ENCODE measurements around the gene MMP19. TPM values are rescaled to one million over a fixed set of nuclear protein-coding genes. Genes with fewer than 3 reads are reported as not detected.

MMP19 gene, protein sequence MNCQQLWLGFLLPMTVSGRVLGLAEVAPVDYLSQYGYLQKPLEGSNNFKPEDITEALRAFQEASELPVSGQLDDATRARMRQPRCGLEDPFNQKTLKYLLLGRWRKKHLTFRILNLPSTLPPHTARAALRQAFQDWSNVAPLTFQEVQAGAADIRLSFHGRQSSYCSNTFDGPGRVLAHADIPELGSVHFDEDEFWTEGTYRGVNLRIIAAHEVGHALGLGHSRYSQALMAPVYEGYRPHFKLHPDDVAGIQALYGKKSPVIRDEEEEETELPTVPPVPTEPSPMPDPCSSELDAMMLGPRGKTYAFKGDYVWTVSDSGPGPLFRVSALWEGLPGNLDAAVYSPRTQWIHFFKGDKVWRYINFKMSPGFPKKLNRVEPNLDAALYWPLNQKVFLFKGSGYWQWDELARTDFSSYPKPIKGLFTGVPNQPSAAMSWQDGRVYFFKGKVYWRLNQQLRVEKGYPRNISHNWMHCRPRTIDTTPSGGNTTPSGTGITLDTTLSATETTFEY
- total RNA-seq (2021; ENCODE audit: unreplicated experiment) = 2.3 TPM
- polyA plus RNA-seq (2012) = 0.59 and 0.77 TPM in 2 replicates
- percentile 41 among the genes with signal in this experiment for Bru-seq, nascent RNA
- percentile 34 among the genes with signal in this experiment for BruChase-seq, experiment 1, labeled RNA remaining after a 6-hour chase
- BruChase-seq, experiment 2, labeled RNA remaining after a 2-hour chase = percentile 43 among the genes with signal in this experiment
- long read RNA-seq, partial matches to known transcripts = 0 of 3 reads
- long read RNA-seq, other reads (novel, unspliced or antisense) = 3 of 3 reads

DNA sequence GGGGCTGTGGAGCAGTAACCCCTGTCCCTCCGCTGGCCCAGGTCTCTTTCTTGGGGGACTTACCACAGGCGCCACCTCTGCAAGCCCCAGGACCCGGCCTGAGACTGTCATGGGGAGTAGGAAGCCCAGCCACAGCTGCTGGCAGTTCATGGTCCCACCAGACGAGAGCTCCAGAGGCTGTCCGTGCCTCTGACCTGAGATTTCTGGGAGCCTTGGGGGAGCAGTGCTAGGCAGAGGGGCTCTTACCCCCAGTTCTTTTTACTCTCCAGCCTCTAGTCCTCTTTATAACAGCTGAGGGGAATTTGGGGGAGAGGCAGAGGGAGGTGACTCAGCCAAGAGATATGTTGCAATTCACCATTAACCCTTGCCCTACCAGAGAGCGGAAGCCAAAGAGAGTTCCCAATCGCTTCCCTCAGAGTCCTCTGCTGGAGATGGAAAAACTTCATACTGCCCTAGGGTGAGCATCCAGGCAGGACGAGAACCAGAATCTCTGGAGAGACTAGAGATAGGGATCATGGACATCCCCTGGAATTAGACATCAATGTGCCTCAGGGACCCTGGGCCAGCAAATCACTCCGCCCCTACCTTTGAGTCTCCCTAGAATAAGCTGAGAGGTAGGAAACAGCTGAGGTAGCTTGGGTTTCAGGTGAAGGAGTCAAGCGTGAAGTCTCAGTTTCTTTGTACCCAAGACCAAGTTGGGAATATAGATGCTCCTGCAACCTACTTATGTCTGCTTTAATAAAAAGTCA, at the start of gene MMP19:
Gene MMP19, minus strand, starts transcription at position 256 of the 749 bp plus-strand sequence. Its CDS starts 106 bp downstream, at position 150.
- RAD21 ChIA-PET (ENCODE audit: low non-redundant PET in 1 of 2, low total read pairs in 2 of 2, uncharacterized antibody in 2 of 2, unreplicated experiment in 2 of 2) = no interaction called here
- Histone ChIP-seq H2AFZ (ENCODE audit: low read depth, low read length, poor library complexity, severe bottlenecking) (peak within 1 kb of the TSS; percentile 6), H3K9ac (ENCODE audit: low read length) (peak within 1 kb of the TSS; percentile 11; the same call in 1 of the 2 replicates), H3K27ac (ENCODE audit: low read depth, low read length) (no peak within 1 kb of the TSS), H3K9me2 (ENCODE audit: insufficient read depth) (no peaks in the 10 kb centered on the region), H3K27me3 (ENCODE audit: insufficient read depth, low read length) (no peaks in the 10 kb centered on the region), H3K9me3 (ENCODE audit: control insufficient read depth in 1 of 2, insufficient read depth in 1 of 2, low read depth in 1 of 2, low read length in 2 of 2) (no peaks in the 10 kb centered on the region), H3K4me1 (ENCODE audit: control insufficient read depth in 1 of 2, insufficient read depth in 2 of 2, low read length in 2 of 2) (peaks cover 11 to 31% of the 10 kb centered on the region in 2 experiments), H3K4me3 (replicated peaks in 1 of 2; ENCODE audit: low read depth in 1 of 2, low read length in 2 of 2) (peak within 1 kb of the TSS; percentile 22 to 46), H4K20me1 (ENCODE audit: insufficient read depth) (no peaks in the 10 kb centered on the region), H3K4me2 (ENCODE audit: low read length) (peak within 1 kb of the TSS; percentile 77), H3K36me3 (ENCODE audit: control insufficient read depth in 1 of 2, insufficient read depth in 2 of 2, low read length in 2 of 2) (no peaks in the 10 kb centered on the region), H3K79me2 (ENCODE audit: insufficient read depth, low read length) (no peaks in the 10 kb centered on the region)
- BruUV-seq (replicated peaks) = no TSS peak
- CTCF ChIA-PET = no interaction called here
- POLR2A ChIA-PET = interaction anchor here (1.3 kb wide), 1 partner anchor 12 kb away, joined by 5 read pairs; no protein-coding TSS in a partner anchor
- ATAC-seq = peak; percentile 76
- intact Hi-C loops (cut with micrococcal nuclease) = no loop called here
- DNase-seq (ENCODE audit: low read depth, low spot score) = no peak
- TF ChIP-seq FOSL1 (IDR thresholded peaks at IDR 0.05; ENCODE audit: low read depth) = peak; percentile 62; the same call in 1 of the 2 replicates
- TF ChIP-seq JUND (IDR thresholded peaks at IDR 0.05) = peak; percentile 65
- TF ChIP-seq, protein P1, sequence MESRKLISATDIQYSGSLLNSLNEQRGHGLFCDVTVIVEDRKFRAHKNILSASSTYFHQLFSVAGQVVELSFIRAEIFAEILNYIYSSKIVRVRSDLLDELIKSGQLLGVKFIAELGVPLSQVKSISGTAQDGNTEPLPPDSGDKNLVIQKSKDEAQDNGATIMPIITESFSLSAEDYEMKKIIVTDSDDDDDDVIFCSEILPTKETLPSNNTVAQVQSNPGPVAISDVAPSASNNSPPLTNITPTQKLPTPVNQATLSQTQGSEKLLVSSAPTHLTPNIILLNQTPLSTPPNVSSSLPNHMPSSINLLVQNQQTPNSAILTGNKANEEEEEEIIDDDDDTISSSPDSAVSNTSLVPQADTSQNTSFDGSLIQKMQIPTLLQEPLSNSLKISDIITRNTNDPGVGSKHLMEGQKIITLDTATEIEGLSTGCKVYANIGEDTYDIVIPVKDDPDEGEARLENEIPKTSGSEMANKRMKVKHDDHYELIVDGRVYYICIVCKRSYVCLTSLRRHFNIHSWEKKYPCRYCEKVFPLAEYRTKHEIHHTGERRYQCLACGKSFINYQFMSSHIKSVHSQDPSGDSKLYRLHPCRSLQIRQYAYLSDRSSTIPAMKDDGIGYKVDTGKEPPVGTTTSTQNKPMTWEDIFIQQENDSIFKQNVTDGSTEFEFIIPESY (IDR thresholded peaks at IDR 0.05; ENCODE audit: extremely low read depth, insufficient replicate concordance, low read length) = no peak
- no peak for TF ChIP-seq ZFX (IDR thresholded peaks at IDR 0.05)
- no peak for TF ChIP-seq YY1 (IDR thresholded peaks at IDR 0.05; ENCODE audit: extremely low read depth, insufficient replicate concordance, low read depth, low read length)
- no peak for TF ChIP-seq TCF7L2 (IDR thresholded peaks at IDR 0.05; ENCODE audit: borderline replicate concordance, extremely low read depth, insufficient read depth, insufficient read length)
- TF ChIP-seq, protein P2, sequence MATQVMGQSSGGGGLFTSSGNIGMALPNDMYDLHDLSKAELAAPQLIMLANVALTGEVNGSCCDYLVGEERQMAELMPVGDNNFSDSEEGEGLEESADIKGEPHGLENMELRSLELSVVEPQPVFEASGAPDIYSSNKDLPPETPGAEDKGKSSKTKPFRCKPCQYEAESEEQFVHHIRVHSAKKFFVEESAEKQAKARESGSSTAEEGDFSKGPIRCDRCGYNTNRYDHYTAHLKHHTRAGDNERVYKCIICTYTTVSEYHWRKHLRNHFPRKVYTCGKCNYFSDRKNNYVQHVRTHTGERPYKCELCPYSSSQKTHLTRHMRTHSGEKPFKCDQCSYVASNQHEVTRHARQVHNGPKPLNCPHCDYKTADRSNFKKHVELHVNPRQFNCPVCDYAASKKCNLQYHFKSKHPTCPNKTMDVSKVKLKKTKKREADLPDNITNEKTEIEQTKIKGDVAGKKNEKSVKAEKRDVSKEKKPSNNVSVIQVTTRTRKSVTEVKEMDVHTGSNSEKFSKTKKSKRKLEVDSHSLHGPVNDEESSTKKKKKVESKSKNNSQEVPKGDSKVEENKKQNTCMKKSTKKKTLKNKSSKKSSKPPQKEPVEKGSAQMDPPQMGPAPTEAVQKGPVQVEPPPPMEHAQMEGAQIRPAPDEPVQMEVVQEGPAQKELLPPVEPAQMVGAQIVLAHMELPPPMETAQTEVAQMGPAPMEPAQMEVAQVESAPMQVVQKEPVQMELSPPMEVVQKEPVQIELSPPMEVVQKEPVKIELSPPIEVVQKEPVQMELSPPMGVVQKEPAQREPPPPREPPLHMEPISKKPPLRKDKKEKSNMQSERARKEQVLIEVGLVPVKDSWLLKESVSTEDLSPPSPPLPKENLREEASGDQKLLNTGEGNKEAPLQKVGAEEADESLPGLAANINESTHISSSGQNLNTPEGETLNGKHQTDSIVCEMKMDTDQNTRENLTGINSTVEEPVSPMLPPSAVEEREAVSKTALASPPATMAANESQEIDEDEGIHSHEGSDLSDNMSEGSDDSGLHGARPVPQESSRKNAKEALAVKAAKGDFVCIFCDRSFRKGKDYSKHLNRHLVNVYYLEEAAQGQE (IDR thresholded peaks at IDR 0.05; ENCODE audit: low read depth) = no peak
- TF ChIP-seq EZH2 (IDR thresholded peaks at IDR 0.05) = no peak
- no peak for TF ChIP-seq SIN3A (IDR thresholded peaks at IDR 0.05; ENCODE audit: low read depth)
- TF ChIP-seq RAD21 (IDR thresholded peaks at IDR 0.05; ENCODE audit: low read depth) = no peak
- no peak for TF ChIP-seq ZNF274 (IDR thresholded peaks at IDR 0.05; ENCODE audit: low read depth, low read length)
- TF ChIP-seq, protein P3, sequence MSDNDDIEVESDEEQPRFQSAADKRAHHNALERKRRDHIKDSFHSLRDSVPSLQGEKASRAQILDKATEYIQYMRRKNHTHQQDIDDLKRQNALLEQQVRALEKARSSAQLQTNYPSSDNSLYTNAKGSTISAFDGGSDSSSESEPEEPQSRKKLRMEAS (IDR thresholded peaks at IDR 0.05) = no peak
- TF ChIP-seq, protein P4, sequence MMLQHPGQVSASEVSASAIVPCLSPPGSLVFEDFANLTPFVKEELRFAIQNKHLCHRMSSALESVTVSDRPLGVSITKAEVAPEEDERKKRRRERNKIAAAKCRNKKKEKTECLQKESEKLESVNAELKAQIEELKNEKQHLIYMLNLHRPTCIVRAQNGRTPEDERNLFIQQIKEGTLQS (IDR thresholded peaks at IDR 0.05) = no peak
- no peak for TF ChIP-seq SP1 (IDR thresholded peaks at IDR 0.05; ENCODE audit: low read depth)
- no peak for TF ChIP-seq CBX3 (IDR thresholded peaks at IDR 0.05; ENCODE audit: low read depth)
- TF ChIP-seq EZH2phosphoT487 (IDR thresholded peaks at IDR 0.05; ENCODE audit: borderline replicate concordance) = no peak
- no peak for TF ChIP-seq EGR1 (IDR thresholded peaks at IDR 0.05; ENCODE audit: low read depth)
- TF ChIP-seq CEBPB (IDR thresholded peaks at IDR 0.05; ENCODE audit: low read depth) = peak; percentile 95
- no peak for TF ChIP-seq POLR2A (IDR thresholded peaks at IDR 0.05; ENCODE audit: borderline replicate concordance, extremely low read depth, insufficient read depth, insufficient read length)
